DMS114 treated with DMSO at 0.1 percent for 48 hours (cell line): ENCODE data around the gene LAMA5.

Source experiments
- DNase-seq: peaks from one replicate; lab custom pipeline; 2025; ENCODE audit not compliant: unreplicated experiment; lab: John Stamatoyannopoulos, UW

Gene LAMA5

GRCh38 chr20:62359491-62360121, 7.5 kb downstream of the LAMA5 start:
- DNase-seq, result no peak

- no peak for DNase-seq
These were observed 8.0 kb downstream of the LAMA5 start for GRCh38 chr20:62359043-62359490.

- DNase-seq, result no peak
These were observed 8.7 kb downstream of the LAMA5 start for GRCh38 chr20:62358171-62359042.

- DNase-seq, result no peak
These were observed 9.4 kb downstream of the LAMA5 start for GRCh38 chr20:62357681-62358080.

GRCh38 chr20:62357187-62357667, 9.9 kb downstream of the LAMA5 start:
- no peak for DNase-seq

- no peak for DNase-seq
These were observed 10.4 kb downstream of the LAMA5 start for GRCh38 chr20:62356589-62357186.

- no peak for DNase-seq
These were observed 11.1 kb downstream of the LAMA5 start for GRCh38 chr20:62355878-62356588.

- no peak for DNase-seq
These were observed 11.6 kb downstream of the LAMA5 start for GRCh38 chr20:62355516-62355877.

- DNase-seq, result no peak
These were observed 12.2 kb downstream of the LAMA5 start for GRCh38 chr20:62354811-62355341.

- no peak for DNase-seq
These were observed 12.9 kb downstream of the LAMA5 start for GRCh38 chr20:62354031-62354808.

GRCh38 chr20:62353289-62354030, 13.7 kb downstream of the LAMA5 start:
- DNase-seq, result no peak

GRCh38 chr20:62352402-62353288, 14.5 kb downstream of the LAMA5 start:
- no peak for DNase-seq

GRCh38 chr20:62351469-62352401, 15.4 kb downstream of the LAMA5 start:
- no peak for DNase-seq

- no peak for DNase-seq
These were observed 16.3 kb downstream of the LAMA5 start for GRCh38 chr20:62350629-62351422.

- no peak for DNase-seq
These were observed 16.9 kb downstream of the LAMA5 start for GRCh38 chr20:62350098-62350628.

- no peak for DNase-seq
These were observed 17.5 kb downstream of the LAMA5 start for GRCh38 chr20:62349556-62350097.
